Trophoblast cell (in vitro differentiated cells and primary cell): ENCODE results near the gene CEBPE.

Source experiments
- DNase-seq, 2 donors: peaks; one replicate each; pipeline ENCODE4 v3.0.0-alpha.2; 2016
- H2AFZ ChIP-seq: 2 replicates; pipeline ENCODE4 v1.6.1; 2013; ENCODE audit warnings: low read length, moderate library complexity, mild to moderate bottlenecking; ENCODE audit not compliant: insufficient read depth, poor library complexity
- H2AK5ac ChIP-seq: 2 replicates; pipeline ENCODE4 v1.6.1; 2013; ENCODE audit warnings: mild to moderate bottlenecking, low read length
- H2BK120ac ChIP-seq: 2 replicates; pipeline ENCODE4 v1.6.1; 2013; ENCODE audit warnings: low read length, mild to moderate bottlenecking, moderate library complexity; ENCODE audit not compliant: insufficient read depth, poor library complexity
- H2BK12ac ChIP-seq: 2 replicates; pipeline ENCODE4 v1.6.1; 2013; ENCODE audit warnings: mild to moderate bottlenecking, low read length, moderate library complexity
- H2BK5ac ChIP-seq: 2 replicates; pipeline ENCODE4 v1.6.1; 2013; ENCODE audit warnings: low read length, low read depth, moderate library complexity, mild to moderate bottlenecking; ENCODE audit not compliant: poor library complexity
- H3K14ac ChIP-seq: 2 replicates; pipeline ENCODE4 v1.6.1; 2013; ENCODE audit warnings: mild to moderate bottlenecking, low read length
- H3K18ac ChIP-seq: 2 replicates; pipeline ENCODE4 v1.6.1; 2013; ENCODE audit warnings: mild to moderate bottlenecking, low read length
- H3K23ac ChIP-seq: 2 replicates; pipeline ENCODE4 v1.6.1; 2013; ENCODE audit warnings: low read length
- H3K27ac ChIP-seq: 2 replicates; pipeline ENCODE4 v1.5.1; 2013; ENCODE audit warnings: low read depth, mild to moderate bottlenecking, inconsistent platforms, low read length, moderate library complexity
- H3K27me3 ChIP-seq: 2 replicates; pipeline ENCODE4 v1.6.1; 2013; ENCODE audit warnings: inconsistent platforms, mild to moderate bottlenecking, low read length, moderate library complexity; ENCODE audit not compliant: insufficient read depth
- H3K36me3 ChIP-seq, 2 experiments: 1 replicate in 1 of 2; 2 replicates in 1 of 2; pipeline ENCODE4 v1.6.1; 2013; ENCODE audit warnings: low read length in 2 of 2, mild to moderate bottlenecking in 2 of 2, moderate library complexity in 1 of 2; ENCODE audit not compliant: insufficient read depth in 2 of 2, control insufficient read depth in 1 of 2
- H3K4ac ChIP-seq: 2 replicates; pipeline ENCODE4 v1.6.1; 2013; ENCODE audit warnings: low read depth, mild to moderate bottlenecking, low read length, moderate library complexity
- H3K4me1 ChIP-seq, 2 experiments: 1 replicate in 1 of 2; 2 replicates in 1 of 2; pipeline ENCODE4 v1.6.1; 2013; ENCODE audit warnings: low read length in 2 of 2, mild to moderate bottlenecking in 2 of 2, moderate library complexity in 1 of 2; ENCODE audit not compliant: insufficient read depth in 2 of 2, control insufficient read depth in 1 of 2
- H3K4me2 ChIP-seq: 2 replicates; pipeline ENCODE4 v1.6.1; 2013; ENCODE audit warnings: inconsistent platforms, mild to moderate bottlenecking, low read length, moderate library complexity
- H3K4me3 ChIP-seq: 2 replicates; pipeline ENCODE4 v1.5.1; 2013; ENCODE audit warnings: mild to moderate bottlenecking, low read depth, low read length, inconsistent platforms
- H3K79me1 ChIP-seq: one replicate; pipeline ENCODE4 v1.6.1; 2013; ENCODE audit warnings: low read length
- H3K79me2 ChIP-seq: 2 replicates; pipeline ENCODE4 v1.6.1; 2013; ENCODE audit warnings: low read length, mild to moderate bottlenecking; ENCODE audit not compliant: control insufficient read depth, insufficient read depth, poor library complexity
- H3K9ac ChIP-seq: 2 replicates; pipeline ENCODE4 v1.6.1; 2013; ENCODE audit warnings: mild to moderate bottlenecking, low read length
- H3K9me3 ChIP-seq: 2 replicates; pipeline ENCODE4 v1.6.1; 2013; ENCODE audit warnings: low read depth, mild to moderate bottlenecking, control low read depth, inconsistent platforms, low read length; ENCODE audit not compliant: insufficient read depth
- H4K12ac ChIP-seq: 2 replicates; pipeline ENCODE4 v1.6.1; 2013; ENCODE audit warnings: low read depth, mild to moderate bottlenecking, low read length, moderate library complexity
- H4K8ac ChIP-seq: 2 replicates; pipeline ENCODE4 v1.6.1; 2013; ENCODE audit warnings: low read depth, mild to moderate bottlenecking, low read length, moderate library complexity
- H4K91ac ChIP-seq: one replicate; pipeline ENCODE4 v1.6.1; 2013; ENCODE audit warnings: low read depth, mild to moderate bottlenecking, low read length, moderate library complexity
- WGBS: extraction: QIAGEN DNeasy Blood & Tissue Kit; methylation state at CpG from one replicate; pipeline ENCODE4 v1.1.7; 2013; ENCODE audit warnings: missing lambda C conversion rate; ENCODE audit not compliant: insufficient read length, insufficient coverage; ENCODE audit errors: extremely low coverage; 5-methylcytosine and 5-hydroxymethylcytosine counted together

CEBPE gene

GRCh38 chr14:23125011-23125410 lies 6.0 kb upstream of the CEBPE start:
- Histone ChIP-seq H3K14ac (no peak overlapping the region), H2BK120ac (no peak overlapping the region), H3K4me2 (no peak overlapping the region), H3K79me1 (no peaks in the 10 kb centered on the region), H3K4ac (no peak overlapping the region), H3K23ac (no peak overlapping the region), H2BK5ac (no peak overlapping the region), H3K4me1 (peaks cover 0 to 2% of the 10 kb centered on the region in 2 experiments), H2AFZ (no peak overlapping the region), H3K18ac (no peak overlapping the region), H3K4me3 (no peak overlapping the region), H3K27ac (no peak overlapping the region), H2BK12ac (no peak overlapping the region), H3K79me2 (no peaks in the 10 kb centered on the region), H3K36me3 (peaks cover 19 to 21% of the 10 kb centered on the region in 2 experiments), H4K8ac (no peak overlapping the region), H2AK5ac (no peak overlapping the region), H3K9me3 (no peaks in the 10 kb centered on the region), H4K91ac (no peak overlapping the region), H4K12ac (no peak overlapping the region), H3K27me3 (no peaks in the 10 kb centered on the region), H3K9ac (no peak overlapping the region)
- DNase-seq, result no peak
- 100% methylated on average over 1 of the region's 3 CpGs for WGBS

GRCh38 chr14:23124337-23124954 lies 5.4 kb upstream of the CEBPE start:
- H3K4ac ChIP-seq, result no peak overlapping the region
- H3K4me1 ChIP-seq, result peaks cover 0 to 2% of the 10 kb centered on the region in 2 experiments
- no peak overlapping the region for H3K4me2 ChIP-seq
- no peak overlapping the region for H3K9ac ChIP-seq
- H2BK12ac ChIP-seq, result no peak overlapping the region
- H2BK120ac ChIP-seq, result no peak overlapping the region
- no peak overlapping the region for H2AFZ ChIP-seq
- no peak for DNase-seq
- H3K27ac ChIP-seq, result no peak overlapping the region
- no peaks in the 10 kb centered on the region for H3K27me3 ChIP-seq
- no peak overlapping the region for H4K8ac ChIP-seq
- no peak overlapping the region for H2AK5ac ChIP-seq
- H3K79me1 ChIP-seq, result no peaks in the 10 kb centered on the region
- H2BK5ac ChIP-seq, result no peak overlapping the region
- H3K18ac ChIP-seq, result no peak overlapping the region
- peaks cover 19% of the 10 kb centered on the region in 2 experiments for H3K36me3 ChIP-seq
- H3K4me3 ChIP-seq, result no peak overlapping the region
- H4K12ac ChIP-seq, result no peak overlapping the region
- WGBS, result no CpG with 5 or more reads among the region's 13 CpGs
- no peak overlapping the region for H3K14ac ChIP-seq
- H3K23ac ChIP-seq, result no peak overlapping the region
- no peaks in the 10 kb centered on the region for H3K79me2 ChIP-seq
- no peaks in the 10 kb centered on the region for H3K9me3 ChIP-seq
- no peak overlapping the region for H4K91ac ChIP-seq

- Histone ChIP-seq H2BK12ac (no peak overlapping the region), H4K91ac (no peak overlapping the region), H4K8ac (no peak overlapping the region), H3K4me2 (no peak overlapping the region), H3K79me1 (no peaks in the 10 kb centered on the region), H3K14ac (no peak overlapping the region), H3K27ac (no peak overlapping the region), H3K9ac (no peak overlapping the region), H3K18ac (no peak overlapping the region), H3K4ac (no peak overlapping the region), H2AFZ (no peak overlapping the region), H3K9me3 (no peaks in the 10 kb centered on the region), H2BK120ac (no peak overlapping the region), H4K12ac (no peak overlapping the region), H3K36me3 (peaks cover 16 to 17% of the 10 kb centered on the region in 2 experiments), H2BK5ac (no peak overlapping the region), H3K27me3 (no peaks in the 10 kb centered on the region), H3K4me1 (peaks cover 0 to 2% of the 10 kb centered on the region in 2 experiments), H3K79me2 (no peaks in the 10 kb centered on the region), H3K4me3 (no peak overlapping the region), H3K23ac (no peak overlapping the region), H2AK5ac (no peak overlapping the region)
- WGBS, result no CpG with 5 or more reads among the region's 8 CpGs
- DNase-seq, result peak in 1 of 2 donors; percentile 13
Observed at GRCh38 chr14:23123419-23123818, 4.4 kb upstream of the CEBPE start.

- no CpG with 5 or more reads among the region's 6 CpGs for WGBS
Observed at GRCh38 chr14:23122086-23122485, 3.0 kb upstream of the CEBPE start.

More at GRCh38 chr14:23122086-23122485, 3.0 kb upstream of the CEBPE start:
- Histone ChIP-seq H3K27me3 (no peaks in the 10 kb centered on the region), H3K4me3 (no peak overlapping the region), H2BK12ac (no peak overlapping the region), H4K91ac (no peak overlapping the region), H4K12ac (no peak overlapping the region), H2BK5ac (no peak overlapping the region), H2AFZ (no peak overlapping the region), H3K4ac (no peak overlapping the region), H3K18ac (no peak overlapping the region), H3K79me1 (no peaks in the 10 kb centered on the region), H3K23ac (no peak overlapping the region), H3K4me1 (peaks cover 0 to 2% of the 10 kb centered on the region in 2 experiments), H2AK5ac (no peak overlapping the region), H3K14ac (no peak overlapping the region), H3K36me3 (peaks cover 2 to 5% of the 10 kb centered on the region in 2 experiments), H3K4me2 (no peak overlapping the region), H3K79me2 (no peaks in the 10 kb centered on the region), H3K9ac (no peak overlapping the region), H2BK120ac (no peak overlapping the region), H3K9me3 (no peaks in the 10 kb centered on the region), H3K27ac (no peak overlapping the region), H4K8ac (no peak overlapping the region)
- no peak for DNase-seq
